GM12878 (cell line): ENCODE results near the gene REV3L. TPM values are rescaled to one million over a fixed set of nuclear protein-coding genes. Genes with fewer than 3 reads are reported as not detected.

ENCODE experiments used
- CHD1 ChIP-seq: IDR thresholded peaks from 2 replicates; pipeline ENCODE4 v1.6.1; 2012; ENCODE audit warnings: low read depth, low read length, improper control_type of control experiment
- CHD4 ChIP-seq: fragments of 200-600 bp; sonication (generic); IDR thresholded peaks from 2 replicates; pipeline ENCODE4 v1.6.1; 2016; ENCODE audit warnings: mild to moderate bottlenecking
- HCFC1 ChIP-seq: fragments of 150-350 bp; IDR thresholded peaks from 2 replicates; pipeline ENCODE4 v1.6.1; 2014; ENCODE audit warnings: low read length
- HDGF ChIP-seq: fragments of 450-650 bp; IDR thresholded peaks from 2 replicates; pipeline ENCODE4 v1.6.1; 2016; ENCODE audit warnings: antibody characterized with exemption
- IKZF2 ChIP-seq, 2 experiments: fragments of 450-650 bp; IDR thresholded peaks; 2 replicates each; pipeline ENCODE4 v1.6.1; 2017; ENCODE audit warnings: mild to moderate bottlenecking in 2 of 2, moderate library complexity in 2 of 2
- KLF5 ChIP-seq: fragments of 450-650 bp; IDR thresholded peaks from 2 replicates; pipeline ENCODE4 v1.6.1; 2014; ENCODE audit warnings: mild to moderate bottlenecking; ENCODE audit not compliant: partially characterized antibody
- RBBP5 ChIP-seq: fragments of 200-600 bp; sonication (generic); conservative IDR thresholded peaks from 2 replicates; pipeline ENCODE4 v1.6.1; 2016
- SIN3A ChIP-seq: IDR thresholded peaks from 2 replicates; pipeline ENCODE4 v1.6.1; 2012; ENCODE audit warnings: low read depth, low read length, improper control_type of control experiment
- SP1 ChIP-seq: IDR thresholded peaks from one replicate; pipeline ENCODE4 v1.6.1; 2011; ENCODE audit warnings: low read depth, low read length
- SPI1 ChIP-seq: IDR thresholded peaks from 2 replicates; pipeline ENCODE4 v1.6.1; 2011; ENCODE audit warnings: low read depth, mild to moderate bottlenecking, low read length, moderate library complexity, borderline replicate concordance; ENCODE audit not compliant: insufficient read depth
- YY1 ChIP-seq: IDR thresholded peaks from 2 replicates; pipeline ENCODE4 v1.6.1; 2011; ENCODE audit warnings: low read depth, mild to moderate bottlenecking, low read length
- polyA plus RNA-seq, 11 experiments: library from polyadenylated mRNA; depleted of rRNA in 4 of 11; unstranded in 6 of 11; stranded (reverse) in 5 of 11; fragments of >200 nt; fragmentation: Nextera tagmentation in 4 of 11; fragmentation: Illumina TruSeq in 1 of 11; extraction: Ambion mirVana in 4 of 11; extraction: Trizol in 1 of 11; gene quantifications; 1 replicate in 1 of 11; 2 replicates in 10 of 11; pipeline versions ENCODE4 v1.2.1 to v1.2.3, GENCODE V29; 2011 to 2016; ENCODE audit warnings: inconsistent platforms in 2 of 11, missing spikeins in 2 of 11, low read depth in 1 of 11
- total RNA-seq, 4 experiments: library from RNA; depleted of rRNA in 3 of 4; stranded (reverse); fragments of >200 nt in 3 of 4; fragmentation: Illumina TruSeq in 1 of 4; extraction: Trizol in 1 of 4; gene quantifications; 2 replicates each; pipeline versions ENCODE4 v1.2.1 to v1.2.3, GENCODE V29; 2013 to 2021
- TF ChIP-seq, protein P1 (sequence below): fragments of 450-650 bp; IDR thresholded peaks from 2 replicates; pipeline ENCODE4 v1.6.1; 2014; ENCODE audit warnings: mild to moderate bottlenecking
- TF ChIP-seq, protein P2 (sequence below): IDR thresholded peaks from 2 replicates; pipeline ENCODE4 v1.6.1; 2012; ENCODE audit warnings: low read depth, low read length, improper control_type of control experiment
- TF ChIP-seq, protein P3 (sequence below): fragments of 450-650 bp; conservative IDR thresholded peaks from 2 replicates; pipeline ENCODE4 v1.6.1; 2017; ENCODE audit warnings: mild to moderate bottlenecking, moderate library complexity
- TF ChIP-seq, protein P4 (sequence below): IDR thresholded peaks from 2 replicates; pipeline ENCODE4 v1.6.1; 2012; ENCODE audit warnings: mild to moderate bottlenecking, low read depth, low read length
- TF ChIP-seq, protein P5 (sequence below): fragments of 450-650 bp; IDR thresholded peaks from 2 replicates; pipeline ENCODE4 v1.6.1; 2017; ENCODE audit warnings: mild to moderate bottlenecking, moderate library complexity
- TF ChIP-seq, protein P6 (sequence below): IDR thresholded peaks from 2 replicates; pipeline ENCODE4 v1.6.1; 2012; ENCODE audit warnings: low read depth, low read length, improper control_type of control experiment

Gene REV3L
- total and polyA plus RNA-seq, 10 of the 15 experiments (the other 5 are each of a cell fraction or from before 2014, with no cell fraction given): 7.6 to 33.6 (median 21.5) TPM

DNA sequence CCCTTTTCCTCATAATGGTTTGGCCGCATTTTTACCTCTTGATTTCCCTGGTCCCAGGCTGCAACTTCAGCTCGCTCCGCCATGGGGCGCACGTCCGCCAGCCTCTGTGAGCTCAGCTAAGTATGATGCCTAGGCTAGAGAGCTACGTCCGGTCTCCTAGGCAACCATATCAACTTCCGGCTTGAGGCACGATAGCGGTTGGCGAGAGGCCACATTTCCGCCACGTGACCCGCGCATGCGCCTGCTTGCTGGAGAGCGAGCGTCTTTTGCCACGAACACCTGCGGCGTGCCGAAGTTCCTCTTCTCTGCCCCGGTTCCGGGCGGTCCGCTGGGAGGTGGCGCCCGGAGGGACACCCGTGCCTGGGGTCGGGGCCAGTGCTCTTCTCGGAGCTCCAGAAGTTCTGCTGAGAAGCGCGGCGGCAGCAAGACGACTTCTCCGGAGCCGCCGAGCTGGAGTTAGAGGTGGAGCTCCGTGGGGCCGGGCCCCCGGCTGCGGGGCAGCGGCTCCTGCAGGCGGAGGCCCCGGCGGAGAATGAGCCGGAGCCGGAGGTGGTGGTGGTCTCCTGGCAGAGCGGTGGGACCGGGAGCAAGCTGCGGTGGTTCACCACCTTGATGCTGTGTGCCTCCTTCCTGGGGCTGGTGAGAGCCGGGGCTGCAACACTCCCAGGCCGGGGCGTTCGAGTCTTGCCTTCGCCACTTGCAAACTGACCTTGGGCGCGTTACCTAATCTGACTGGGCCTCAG lies 223.8 kb downstream of the REV3L start (continued):
- TF ChIP-seq, protein P1, sequence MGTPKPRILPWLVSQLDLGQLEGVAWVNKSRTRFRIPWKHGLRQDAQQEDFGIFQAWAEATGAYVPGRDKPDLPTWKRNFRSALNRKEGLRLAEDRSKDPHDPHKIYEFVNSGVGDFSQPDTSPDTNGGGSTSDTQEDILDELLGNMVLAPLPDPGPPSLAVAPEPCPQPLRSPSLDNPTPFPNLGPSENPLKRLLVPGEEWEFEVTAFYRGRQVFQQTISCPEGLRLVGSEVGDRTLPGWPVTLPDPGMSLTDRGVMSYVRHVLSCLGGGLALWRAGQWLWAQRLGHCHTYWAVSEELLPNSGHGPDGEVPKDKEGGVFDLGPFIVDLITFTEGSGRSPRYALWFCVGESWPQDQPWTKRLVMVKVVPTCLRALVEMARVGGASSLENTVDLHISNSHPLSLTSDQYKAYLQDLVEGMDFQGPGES: no peak
- peak; percentile 49 for TF ChIP-seq KLF5
- TF ChIP-seq YY1: peak; percentile 77
- TF ChIP-seq CHD1: no peak
- TF ChIP-seq, protein P2, sequence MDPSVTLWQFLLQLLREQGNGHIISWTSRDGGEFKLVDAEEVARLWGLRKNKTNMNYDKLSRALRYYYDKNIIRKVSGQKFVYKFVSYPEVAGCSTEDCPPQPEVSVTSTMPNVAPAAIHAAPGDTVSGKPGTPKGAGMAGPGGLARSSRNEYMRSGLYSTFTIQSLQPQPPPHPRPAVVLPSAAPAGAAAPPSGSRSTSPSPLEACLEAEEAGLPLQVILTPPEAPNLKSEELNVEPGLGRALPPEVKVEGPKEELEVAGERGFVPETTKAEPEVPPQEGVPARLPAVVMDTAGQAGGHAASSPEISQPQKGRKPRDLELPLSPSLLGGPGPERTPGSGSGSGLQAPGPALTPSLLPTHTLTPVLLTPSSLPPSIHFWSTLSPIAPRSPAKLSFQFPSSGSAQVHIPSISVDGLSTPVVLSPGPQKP: peak; percentile 85
- peak; percentile 48; the same call in 1 of the 2 replicates for TF ChIP-seq SPI1
- TF ChIP-seq, protein P3, sequence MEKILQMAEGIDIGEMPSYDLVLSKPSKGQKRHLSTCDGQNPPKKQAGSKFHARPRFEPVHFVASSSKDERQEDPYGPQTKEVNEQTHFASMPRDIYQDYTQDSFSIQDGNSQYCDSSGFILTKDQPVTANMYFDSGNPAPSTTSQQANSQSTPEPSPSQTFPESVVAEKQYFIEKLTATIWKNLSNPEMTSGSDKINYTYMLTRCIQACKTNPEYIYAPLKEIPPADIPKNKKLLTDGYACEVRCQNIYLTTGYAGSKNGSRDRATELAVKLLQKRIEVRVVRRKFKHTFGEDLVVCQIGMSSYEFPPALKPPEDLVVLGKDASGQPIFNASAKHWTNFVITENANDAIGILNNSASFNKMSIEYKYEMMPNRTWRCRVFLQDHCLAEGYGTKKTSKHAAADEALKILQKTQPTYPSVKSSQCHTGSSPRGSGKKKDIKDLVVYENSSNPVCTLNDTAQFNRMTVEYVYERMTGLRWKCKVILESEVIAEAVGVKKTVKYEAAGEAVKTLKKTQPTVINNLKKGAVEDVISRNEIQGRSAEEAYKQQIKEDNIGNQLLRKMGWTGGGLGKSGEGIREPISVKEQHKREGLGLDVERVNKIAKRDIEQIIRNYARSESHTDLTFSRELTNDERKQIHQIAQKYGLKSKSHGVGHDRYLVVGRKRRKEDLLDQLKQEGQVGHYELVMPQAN: peak; percentile 88
- TF ChIP-seq, protein P4, sequence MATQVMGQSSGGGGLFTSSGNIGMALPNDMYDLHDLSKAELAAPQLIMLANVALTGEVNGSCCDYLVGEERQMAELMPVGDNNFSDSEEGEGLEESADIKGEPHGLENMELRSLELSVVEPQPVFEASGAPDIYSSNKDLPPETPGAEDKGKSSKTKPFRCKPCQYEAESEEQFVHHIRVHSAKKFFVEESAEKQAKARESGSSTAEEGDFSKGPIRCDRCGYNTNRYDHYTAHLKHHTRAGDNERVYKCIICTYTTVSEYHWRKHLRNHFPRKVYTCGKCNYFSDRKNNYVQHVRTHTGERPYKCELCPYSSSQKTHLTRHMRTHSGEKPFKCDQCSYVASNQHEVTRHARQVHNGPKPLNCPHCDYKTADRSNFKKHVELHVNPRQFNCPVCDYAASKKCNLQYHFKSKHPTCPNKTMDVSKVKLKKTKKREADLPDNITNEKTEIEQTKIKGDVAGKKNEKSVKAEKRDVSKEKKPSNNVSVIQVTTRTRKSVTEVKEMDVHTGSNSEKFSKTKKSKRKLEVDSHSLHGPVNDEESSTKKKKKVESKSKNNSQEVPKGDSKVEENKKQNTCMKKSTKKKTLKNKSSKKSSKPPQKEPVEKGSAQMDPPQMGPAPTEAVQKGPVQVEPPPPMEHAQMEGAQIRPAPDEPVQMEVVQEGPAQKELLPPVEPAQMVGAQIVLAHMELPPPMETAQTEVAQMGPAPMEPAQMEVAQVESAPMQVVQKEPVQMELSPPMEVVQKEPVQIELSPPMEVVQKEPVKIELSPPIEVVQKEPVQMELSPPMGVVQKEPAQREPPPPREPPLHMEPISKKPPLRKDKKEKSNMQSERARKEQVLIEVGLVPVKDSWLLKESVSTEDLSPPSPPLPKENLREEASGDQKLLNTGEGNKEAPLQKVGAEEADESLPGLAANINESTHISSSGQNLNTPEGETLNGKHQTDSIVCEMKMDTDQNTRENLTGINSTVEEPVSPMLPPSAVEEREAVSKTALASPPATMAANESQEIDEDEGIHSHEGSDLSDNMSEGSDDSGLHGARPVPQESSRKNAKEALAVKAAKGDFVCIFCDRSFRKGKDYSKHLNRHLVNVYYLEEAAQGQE: no peak
- TF ChIP-seq SIN3A: peak; percentile 93
- peak; percentile 44 for TF ChIP-seq SP1
- TF ChIP-seq, protein P5, sequence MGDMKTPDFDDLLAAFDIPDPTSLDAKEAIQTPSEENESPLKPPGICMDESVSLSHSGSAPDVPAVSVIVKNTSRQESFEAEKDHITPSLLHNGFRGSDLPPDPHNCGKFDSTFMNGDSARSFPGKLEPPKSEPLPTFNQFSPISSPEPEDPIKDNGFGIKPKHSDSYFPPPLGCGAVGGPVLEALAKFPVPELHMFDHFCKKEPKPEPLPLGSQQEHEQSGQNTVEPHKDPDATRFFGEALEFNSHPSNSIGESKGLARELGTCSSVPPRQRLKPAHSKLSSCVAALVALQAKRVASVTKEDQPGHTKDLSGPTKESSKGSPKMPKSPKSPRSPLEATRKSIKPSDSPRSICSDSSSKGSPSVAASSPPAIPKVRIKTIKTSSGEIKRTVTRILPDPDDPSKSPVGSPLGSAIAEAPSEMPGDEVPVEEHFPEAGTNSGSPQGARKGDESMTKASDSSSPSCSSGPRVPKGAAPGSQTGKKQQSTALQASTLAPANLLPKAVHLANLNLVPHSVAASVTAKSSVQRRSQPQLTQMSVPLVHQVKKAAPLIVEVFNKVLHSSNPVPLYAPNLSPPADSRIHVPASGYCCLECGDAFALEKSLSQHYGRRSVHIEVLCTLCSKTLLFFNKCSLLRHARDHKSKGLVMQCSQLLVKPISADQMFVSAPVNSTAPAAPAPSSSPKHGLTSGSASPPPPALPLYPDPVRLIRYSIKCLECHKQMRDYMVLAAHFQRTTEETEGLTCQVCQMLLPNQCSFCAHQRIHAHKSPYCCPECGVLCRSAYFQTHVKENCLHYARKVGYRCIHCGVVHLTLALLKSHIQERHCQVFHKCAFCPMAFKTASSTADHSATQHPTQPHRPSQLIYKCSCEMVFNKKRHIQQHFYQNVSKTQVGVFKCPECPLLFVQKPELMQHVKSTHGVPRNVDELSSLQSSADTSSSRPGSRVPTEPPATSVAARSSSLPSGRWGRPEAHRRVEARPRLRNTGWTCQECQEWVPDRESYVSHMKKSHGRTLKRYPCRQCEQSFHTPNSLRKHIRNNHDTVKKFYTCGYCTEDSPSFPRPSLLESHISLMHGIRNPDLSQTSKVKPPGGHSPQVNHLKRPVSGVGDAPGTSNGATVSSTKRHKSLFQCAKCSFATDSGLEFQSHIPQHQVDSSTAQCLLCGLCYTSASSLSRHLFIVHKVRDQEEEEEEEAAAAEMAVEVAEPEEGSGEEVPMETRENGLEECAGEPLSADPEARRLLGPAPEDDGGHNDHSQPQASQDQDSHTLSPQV: peak; percentile 80; the same call in 1 of the 2 replicates
- TF ChIP-seq IKZF2 (IDR thresholded peaks at IDR 0.05): no peak; a peak in 1 of 4 replicates
- no peak for TF ChIP-seq RBBP5
- TF ChIP-seq CHD4: no peak
- TF ChIP-seq HCFC1: peak; percentile 70
- TF ChIP-seq, protein P6, sequence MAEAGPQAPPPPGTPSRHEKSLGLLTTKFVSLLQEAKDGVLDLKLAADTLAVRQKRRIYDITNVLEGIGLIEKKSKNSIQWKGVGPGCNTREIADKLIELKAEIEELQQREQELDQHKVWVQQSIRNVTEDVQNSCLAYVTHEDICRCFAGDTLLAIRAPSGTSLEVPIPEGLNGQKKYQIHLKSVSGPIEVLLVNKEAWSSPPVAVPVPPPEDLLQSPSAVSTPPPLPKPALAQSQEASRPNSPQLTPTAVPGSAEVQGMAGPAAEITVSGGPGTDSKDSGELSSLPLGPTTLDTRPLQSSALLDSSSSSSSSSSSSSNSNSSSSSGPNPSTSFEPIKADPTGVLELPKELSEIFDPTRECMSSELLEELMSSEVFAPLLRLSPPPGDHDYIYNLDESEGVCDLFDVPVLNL: no peak
- no peak for TF ChIP-seq HDGF
